Stimulated activated CD8-positive, alpha-beta memory T cell treated with anti-CD3 and anti-CD28 coated beads, Interleukin-2, amount 100 ng/mL, for 1 hour (primary cell): ENCODE results near the gene B3GALT5.

ENCODE experiments used
- DNase-seq, 2 donors: peaks; one replicate each; pipeline ENCODE4 v3.0.0-alpha.2; 2020; ENCODE audit warnings: low read depth in 2 of 2

B3GALT5 gene

GRCh38 chr21:39604951-39605350 lies 7.8 kb upstream of the B3GALT5 start:
- no peak for DNase-seq

- DNase-seq, result no peak
Measured at GRCh38 chr21:39610703-39611102, 2.0 kb upstream of the B3GALT5 start.

- no peak for DNase-seq
Measured at GRCh38 chr21:39611551-39612190, 1.1 kb upstream of the B3GALT5 start.

GRCh38 chr21:39613041-39613934 lies 548 bp downstream of the B3GALT5 start:
- no peak for DNase-seq

GRCh38 chr21:39616211-39616772 lies 3.6 kb downstream of the B3GALT5 start:
- DNase-seq, result no peak

GRCh38 chr21:39620856-39621255 lies 8.1 kb downstream of the B3GALT5 start:
- DNase-seq, result no peak

- no peak for DNase-seq
Measured at GRCh38 chr21:39625211-39625895, 12.6 kb downstream of the B3GALT5 start.

- DNase-seq, result no peak
Measured at GRCh38 chr21:39628385-39628784, 15.6 kb downstream of the B3GALT5 start.

- no peak for DNase-seq
Measured at GRCh38 chr21:39630191-39630591, 17.5 kb downstream of the B3GALT5 start.

- no peak for DNase-seq
Measured at GRCh38 chr21:39630827-39631226, 18.1 kb downstream of the B3GALT5 start.

GRCh38 chr21:39631842-39632562 lies 19.3 kb downstream of the B3GALT5 start:
- DNase-seq, result no peak

- no peak for DNase-seq
Measured at GRCh38 chr21:39632796-39633442, 20.2 kb downstream of the B3GALT5 start.

- DNase-seq, result no peak
Measured at GRCh38 chr21:39633770-39634181, 21.0 kb downstream of the B3GALT5 start.

GRCh38 chr21:39634507-39634906 lies 21.8 kb downstream of the B3GALT5 start:
- no peak for DNase-seq

- no peak for DNase-seq
Measured at GRCh38 chr21:39637197-39637970, 24.6 kb downstream of the B3GALT5 start.

GRCh38 chr21:39637971-39638240 lies 25.2 kb downstream of the B3GALT5 start:
- no peak for DNase-seq

GRCh38 chr21:39638281-39638680 lies 25.5 kb downstream of the B3GALT5 start:
- DNase-seq, result no peak

GRCh38 chr21:39640754-39641153 lies 28.0 kb downstream of the B3GALT5 start:
- no peak for DNase-seq

GRCh38 chr21:39641827-39642450 lies 29.2 kb downstream of the B3GALT5 start:
- DNase-seq, result no peak

- no peak for DNase-seq
Measured at GRCh38 chr21:39644062-39644560, 31.4 kb downstream of the B3GALT5 start.
